Measurements from ENCODE around the gene FCN1.

GRCh38 chr9:134943411-134943810 is 25.7 kb upstream of the FCN1 start:
- TF ChIP-seq CTCF (IDR thresholded peaks at IDR 0.05 in 2 of 3, conservative IDR thresholded peaks at IDR 0.05 in 1 of 3; ENCODE audit: control insufficient read depth in 2 of 3, extremely low read depth in 1 of 3, insufficient read depth in 1 of 3, low read depth in 3 of 3, low read length in 3 of 3) (no peak), MAX (IDR thresholded peaks at IDR 0.05; ENCODE audit: low read depth, low read length) (no peak), RUNX3 (IDR thresholded peaks at IDR 0.05; ENCODE audit: low read length) (no peak), ATF2 (IDR thresholded peaks at IDR 0.05; ENCODE audit: low read length) (no peak), POLR2A (IDR thresholded peaks at IDR 0.05; ENCODE audit: low read depth, low read length) (no peak), TAF1 (IDR thresholded peaks at IDR 0.05; ENCODE audit: borderline replicate concordance, low read depth, low read length) (no peak), RAD51 (IDR thresholded peaks at IDR 0.05) (no peak), CBX3 (IDR thresholded peaks at IDR 0.05; ENCODE audit: borderline replicate concordance, low read depth) (no peak), FOXM1 (IDR thresholded peaks at IDR 0.05; ENCODE audit: low read depth, low read length) (no peak), RELB (IDR thresholded peaks at IDR 0.05; ENCODE audit: low read depth) (no peak), TCF12 (IDR thresholded peaks at IDR 0.05; ENCODE audit: low read depth, low read length) (no peak)
- TF ChIP-seq, protein P1, sequence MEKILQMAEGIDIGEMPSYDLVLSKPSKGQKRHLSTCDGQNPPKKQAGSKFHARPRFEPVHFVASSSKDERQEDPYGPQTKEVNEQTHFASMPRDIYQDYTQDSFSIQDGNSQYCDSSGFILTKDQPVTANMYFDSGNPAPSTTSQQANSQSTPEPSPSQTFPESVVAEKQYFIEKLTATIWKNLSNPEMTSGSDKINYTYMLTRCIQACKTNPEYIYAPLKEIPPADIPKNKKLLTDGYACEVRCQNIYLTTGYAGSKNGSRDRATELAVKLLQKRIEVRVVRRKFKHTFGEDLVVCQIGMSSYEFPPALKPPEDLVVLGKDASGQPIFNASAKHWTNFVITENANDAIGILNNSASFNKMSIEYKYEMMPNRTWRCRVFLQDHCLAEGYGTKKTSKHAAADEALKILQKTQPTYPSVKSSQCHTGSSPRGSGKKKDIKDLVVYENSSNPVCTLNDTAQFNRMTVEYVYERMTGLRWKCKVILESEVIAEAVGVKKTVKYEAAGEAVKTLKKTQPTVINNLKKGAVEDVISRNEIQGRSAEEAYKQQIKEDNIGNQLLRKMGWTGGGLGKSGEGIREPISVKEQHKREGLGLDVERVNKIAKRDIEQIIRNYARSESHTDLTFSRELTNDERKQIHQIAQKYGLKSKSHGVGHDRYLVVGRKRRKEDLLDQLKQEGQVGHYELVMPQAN (conservative IDR thresholded peaks at IDR 0.05) = no peak

All from GM12878 (cell line).